ENCODE data around the gene NAA20. TPM values are rescaled to one million over a fixed set of nuclear protein-coding genes. Genes with fewer than 3 reads are reported as not detected.

The NAA20 gene
- total and polyA plus RNA-seq, 2 of the 13 experiments (the other 11 are each of a cell fraction or from before 2014, with no cell fraction given), result 81.9 to 82.8 TPM

GRCh38 chr20:20017001-20017843 is at the start of gene NAA20 (continued):
- TF ChIP-seq HMGA1 (CRISPR knock-in tag; conservative IDR thresholded peaks at IDR 0.05) (no peak), ZNF704 (CRISPR knock-in tag; IDR thresholded peaks at IDR 0.05; ENCODE audit: borderline replicate concordance) (peak; percentile 99), MXI1 (IDR thresholded peaks at IDR 0.05; ENCODE audit: borderline replicate concordance, low read depth, low read length) (peak; percentile 99; the same call in 2 of the 3 replicates), KAT7 (CRISPR knock-in tag; IDR thresholded peaks at IDR 0.05; ENCODE audit: borderline replicate concordance) (peak; percentile 99; the same call in 1 of the 2 replicates), TBL1XR1 (IDR thresholded peaks at IDR 0.05; ENCODE audit: borderline replicate concordance, low read length, partially characterized antibody) (peak; percentile 85), NFATC3 (CRISPR knock-in tag; IDR thresholded peaks at IDR 0.05) (no peak), ZNF605 (CRISPR knock-in tag; IDR thresholded peaks at IDR 0.05) (peak; percentile 97), ZNF333 (CRISPR knock-in tag; IDR thresholded peaks at IDR 0.05; ENCODE audit: borderline replicate concordance) (peak; percentile 91; the same call in 1 of the 2 replicates), ZNF329 (CRISPR knock-in tag; IDR thresholded peaks at IDR 0.05; ENCODE audit: low read depth) (peak; percentile 88), HNF4A (CRISPR knock-in tag; IDR thresholded peaks at IDR 0.05) (peak; percentile 39; the same call in 1 of the 2 replicates), ZNF609 (CRISPR knock-in tag; IDR thresholded peaks at IDR 0.05; ENCODE audit: borderline replicate concordance) (peak; percentile 82; the same call in 1 of the 2 replicates), LBX2 (CRISPR knock-in tag; IDR thresholded peaks at IDR 0.05; ENCODE audit: borderline replicate concordance) (peak; percentile 75), ZBTB14 (CRISPR knock-in tag; IDR thresholded peaks at IDR 0.05) (peak; percentile 39; the same call in 1 of the 2 replicates), ZXDC (CRISPR knock-in tag; IDR thresholded peaks at IDR 0.05) (0 out of 2 replicates have a peak, but pooled peaks have one; percentile 70), ZBTB37 (CRISPR knock-in tag; IDR thresholded peaks at IDR 0.05) (peak; percentile 55; the same call in 1 of the 2 replicates)
